CD4-positive, alpha-beta T cell (primary cell): Measurements from ENCODE around the gene C1orf105. TPM values are rescaled to one million over a fixed set of nuclear protein-coding genes. Genes with fewer than 3 reads are reported as not detected.

Experiments
- ATAC-seq: fragments of 200-7000 bp; cut with Tn5 transposase; one replicate; pipeline ENCODE4 v1.10.0; 2022; ENCODE audit warnings: mild to moderate bottlenecking; ENCODE audit not compliant: poor library complexity
- CTCF ChIA-PET: fragments of 350-600 bp; sonication (Branson Sonifier 250); formaldehyde crosslinking; loops from one replicate; lab custom pipeline; 2021; ENCODE audit warnings: antibody characterized with exemption, inconsistent platforms; lab: Charles Lee
- POLR2A ChIA-PET: fragments of 350-600 bp; sonication (Branson Sonifier 250); formaldehyde crosslinking; loops from one replicate; lab custom pipeline; 2021; ENCODE audit warnings: antibody characterized with exemption, inconsistent platforms; lab: Charles Lee
- DNase-seq, 14 experiments: peaks; one replicate each; pipeline ENCODE4 v3.0.0-alpha.2; 2013 to 2020; ENCODE audit warnings: mixed read lengths in 2 of 14
- H3K27ac ChIP-seq, 2 donors: one replicate each; pipeline versions ENCODE4 v1.5.1 to v1.7.0; 2013; ENCODE audit warnings: low read length in 2 of 2, low read depth in 1 of 2, mild to moderate bottlenecking in 1 of 2
- H3K27me3 ChIP-seq, 2 experiments: 1 replicate in 1 of 2; 2 replicates in 1 of 2; pipeline versions ENCODE4 v1.6.1 to v1.7.0; 2013; ENCODE audit warnings: low read length in 2 of 2, control low read depth in 1 of 2, mild to moderate bottlenecking in 1 of 2, moderate library complexity in 1 of 2; ENCODE audit not compliant: insufficient read depth in 2 of 2, control insufficient read depth in 1 of 2
- H3K36me3 ChIP-seq: one replicate; pipeline ENCODE4 v1.6.1; 2013; ENCODE audit warnings: low read length, control low read depth; ENCODE audit not compliant: insufficient read depth
- H3K4me1 ChIP-seq: one replicate; pipeline ENCODE4 v1.6.1; 2013; ENCODE audit warnings: low read length, control low read depth; ENCODE audit not compliant: insufficient read depth
- H3K4me3 ChIP-seq: one replicate; pipeline ENCODE4 v1.5.1; 2013; ENCODE audit warnings: mild to moderate bottlenecking, low read length, moderate library complexity
- H3K9me3 ChIP-seq, 2 experiments: 1 replicate in 1 of 2; 2 replicates in 1 of 2; pipeline versions ENCODE4 v1.6.1 to v1.7.0; 2013; ENCODE audit warnings: low read length in 2 of 2, mild to moderate bottlenecking in 2 of 2, control low read depth in 1 of 2, moderate library complexity in 1 of 2; ENCODE audit not compliant: control insufficient read depth in 1 of 2, insufficient read depth in 1 of 2
- H3K27ac Mint-ChIP-seq: one replicate; pipeline ENCODE4 v1.8.0; 2020; ENCODE audit warnings: mixed read lengths
- H3K27me3 Mint-ChIP-seq: one replicate; pipeline ENCODE4 v1.8.0; 2021; ENCODE audit warnings: mixed read lengths
- H3K36me3 Mint-ChIP-seq: one replicate; pipeline ENCODE4 v1.8.0; 2021; ENCODE audit warnings: low read depth, mixed read lengths
- H3K4me1 Mint-ChIP-seq: one replicate; pipeline ENCODE4 v1.8.0; 2021; ENCODE audit warnings: low read depth, mixed read lengths
- H3K4me3 Mint-ChIP-seq: one replicate; pipeline ENCODE4 v1.8.0; 2020; ENCODE audit warnings: mild to moderate bottlenecking, mixed read lengths
- H3K9me3 Mint-ChIP-seq: one replicate; pipeline ENCODE4 v1.8.0; 2020; ENCODE audit warnings: mixed read lengths
- CTCF ChIP-seq: fragments of 200-600 bp; IDR thresholded peaks from one replicate; pipeline ENCODE4 v1.8.0; 2022; ENCODE audit warnings: antibody characterized with exemption, mild to moderate bottlenecking
- intact Hi-C, 2 experiments: fragments of 100-400 bp; cut with DNase I in 1 of 2; cut with micrococcal nuclease in 1 of 2; formaldehyde crosslinking; loops; one replicate each; pipeline versions ENCODE4 v1.15.1 to v1.9.0; 2023 to 2025; cut with DNase I, micrococcal nuclease
- total RNA-seq, 174 experiments: library from RNA in 2 of 174; stranded (reverse) in 2 of 174; gene quantifications; one replicate each; pipeline ENCODE4 v1.2.3 and lab custom pipeline; 2021 to 2026

The C1orf105 gene
- total RNA-seq, 2 experiments from 2014 or later, result not detected

GRCh38 chr1:172510479-172510878 is 90.0 kb downstream of the C1orf105 start:
- no peak overlapping the region for H3K4me3 ChIP-seq
- H3K27me3 ChIP-seq, result no peaks in the 10 kb centered on the region
- no peak for TF ChIP-seq CTCF
- no peaks in the 10 kb centered on the region for H3K4me1 ChIP-seq
- intact Hi-C loops, result no loop called here
- ChIA-PET POLR2A (no interaction called here), CTCF (interaction anchor here (0.6 to 0.8 kb wide), 2 partner anchors 22 to 172 kb away, joined by 3 read pairs; no protein-coding TSS in a partner anchor)
- H3K36me3 ChIP-seq, result no peaks in the 10 kb centered on the region
- H3K4me3 Mint-ChIP-seq, result no peak overlapping the region
- no peaks in the 10 kb centered on the region for H3K27me3 Mint-ChIP-seq
- no peaks in the 10 kb centered on the region for H3K36me3 Mint-ChIP-seq
- ATAC-seq (no peak), DNase-seq (no peak)
- H3K4me1 Mint-ChIP-seq, result no peaks in the 10 kb centered on the region
- H3K27ac ChIP-seq, result no peak overlapping the region
- H3K27ac Mint-ChIP-seq, result no peak overlapping the region
- no peaks in the 10 kb centered on the region for H3K9me3 ChIP-seq
- no peaks in the 10 kb centered on the region for H3K9me3 Mint-ChIP-seq

GRCh38 chr1:172512591-172512990 is 92.1 kb downstream of the C1orf105 start:
- Histone ChIP-seq H3K36me3 (no peaks in the 10 kb centered on the region), H3K4me1 (no peaks in the 10 kb centered on the region), H3K27me3 (no peaks in the 10 kb centered on the region), H3K4me3 (no peak overlapping the region), H3K9me3 (no peaks in the 10 kb centered on the region), H3K27ac (no peak overlapping the region)
- intact Hi-C loops, result no loop called here
- Mint-ChIP-seq H3K27me3 (no peaks in the 10 kb centered on the region), H3K27ac (no peak overlapping the region), H3K4me1 (no peaks in the 10 kb centered on the region), H3K9me3 (no peaks in the 10 kb centered on the region), H3K4me3 (no peak overlapping the region), H3K36me3 (no peaks in the 10 kb centered on the region)
- ChIA-PET POLR2A (no interaction called here), CTCF (no interaction called here)
- no peak for DNase-seq
- TF ChIP-seq CTCF, result no peak
- ATAC-seq, result no peak

GRCh38 chr1:172513479-172513878 is 93.0 kb downstream of the C1orf105 start:
- no peaks in the 10 kb centered on the region for H3K4me1 ChIP-seq
- no peaks in the 10 kb centered on the region for H3K27me3 ChIP-seq
- Mint-ChIP-seq H3K9me3 (no peaks in the 10 kb centered on the region), H3K4me3 (no peak overlapping the region), H3K36me3 (no peaks in the 10 kb centered on the region), H3K4me1 (no peaks in the 10 kb centered on the region), H3K27me3 (no peaks in the 10 kb centered on the region), H3K27ac (no peak overlapping the region)
- H3K4me3 ChIP-seq, result no peak overlapping the region
- H3K36me3 ChIP-seq, result no peaks in the 10 kb centered on the region
- no peak for TF ChIP-seq CTCF
- no peaks in the 10 kb centered on the region for H3K9me3 ChIP-seq
- POLR2A ChIA-PET, result interaction anchor here (1.0 kb wide), 1 partner anchor 19 kb away, joined by 3 read pairs; no protein-coding TSS in a partner anchor
- no peak overlapping the region for H3K27ac ChIP-seq
- CTCF ChIA-PET, result no interaction called here
- ATAC-seq (no peak), DNase-seq (no peak)
- intact Hi-C loops, result no loop called here
